Activated B cell treated with CpG ODN at 0.5 μM for 24 hours (primary cell): Measurements from ENCODE around the gene RASGRP1. TPM values are rescaled to one million over a fixed set of nuclear protein-coding genes. Genes with fewer than 3 reads are reported as not detected.

Experiments used
- ATAC-seq: fragments of 200-7000 bp; cut with Tn5 transposase; one replicate; pipeline ENCODE4 v1.10.0; 2021; ENCODE audit warnings: low read depth, mild to moderate bottlenecking, moderate library complexity
- CTCF ChIA-PET: fragments of 350-600 bp; sonication (Branson Sonifier 250); formaldehyde crosslinking; loops from one replicate; lab custom pipeline; 2021; ENCODE audit warnings: antibody characterized with exemption; lab: Charles Lee
- POLR2A ChIA-PET: fragments of 350-600 bp; sonication (Branson Sonifier 250); formaldehyde crosslinking; loops from one replicate; lab custom pipeline; 2021; ENCODE audit warnings: antibody characterized with exemption; lab: Charles Lee
- DNase-seq: peaks from one replicate; pipeline ENCODE4 v3.0.0; 2022
- H3K27ac Mint-ChIP-seq: one replicate; pipeline ENCODE4 v1.8.0; 2020; ENCODE audit warnings: mixed read lengths
- H3K27me3 Mint-ChIP-seq: one replicate; pipeline ENCODE4 v1.8.0; 2021; ENCODE audit warnings: mixed read lengths
- H3K36me3 Mint-ChIP-seq: one replicate; pipeline ENCODE4 v1.8.0; 2021; ENCODE audit warnings: low read depth, mixed read lengths
- H3K4me1 Mint-ChIP-seq: one replicate; pipeline ENCODE4 v1.8.0; 2021; ENCODE audit warnings: mixed read lengths
- H3K4me3 Mint-ChIP-seq: one replicate; pipeline ENCODE4 v1.8.0; 2020; ENCODE audit warnings: mild to moderate bottlenecking, mixed read lengths
- H3K9me3 Mint-ChIP-seq: one replicate; pipeline ENCODE4 v1.8.0; 2020; ENCODE audit warnings: mixed read lengths
- intact Hi-C: fragments of 100-400 bp; cut with micrococcal nuclease; formaldehyde crosslinking; loops from one replicate; pipeline ENCODE4 v1.15.1; 2024
- total RNA-seq: library from RNA; stranded (reverse); gene quantifications from 2 replicates; pipeline ENCODE4 v1.2.3, GENCODE V29; 2022
- TF ChIP-seq, protein P1 (sequence below): fragments of 200-600 bp; IDR thresholded peaks from one replicate; pipeline ENCODE4 v1.8.0; 2022; ENCODE audit warnings: antibody characterized with exemption, mild to moderate bottlenecking

Gene RASGRP1
- total RNA-seq, 1 donor from 2014 or later: 37.7 TPM

- CTCF ChIA-PET: interaction anchor here (1.1 kb wide), 1 partner anchor 13 kb away, joined by 3 read pairs; the partner anchor contains the start of gene RASGRP1
- ATAC-seq: no peak
- TF ChIP-seq, protein P1, sequence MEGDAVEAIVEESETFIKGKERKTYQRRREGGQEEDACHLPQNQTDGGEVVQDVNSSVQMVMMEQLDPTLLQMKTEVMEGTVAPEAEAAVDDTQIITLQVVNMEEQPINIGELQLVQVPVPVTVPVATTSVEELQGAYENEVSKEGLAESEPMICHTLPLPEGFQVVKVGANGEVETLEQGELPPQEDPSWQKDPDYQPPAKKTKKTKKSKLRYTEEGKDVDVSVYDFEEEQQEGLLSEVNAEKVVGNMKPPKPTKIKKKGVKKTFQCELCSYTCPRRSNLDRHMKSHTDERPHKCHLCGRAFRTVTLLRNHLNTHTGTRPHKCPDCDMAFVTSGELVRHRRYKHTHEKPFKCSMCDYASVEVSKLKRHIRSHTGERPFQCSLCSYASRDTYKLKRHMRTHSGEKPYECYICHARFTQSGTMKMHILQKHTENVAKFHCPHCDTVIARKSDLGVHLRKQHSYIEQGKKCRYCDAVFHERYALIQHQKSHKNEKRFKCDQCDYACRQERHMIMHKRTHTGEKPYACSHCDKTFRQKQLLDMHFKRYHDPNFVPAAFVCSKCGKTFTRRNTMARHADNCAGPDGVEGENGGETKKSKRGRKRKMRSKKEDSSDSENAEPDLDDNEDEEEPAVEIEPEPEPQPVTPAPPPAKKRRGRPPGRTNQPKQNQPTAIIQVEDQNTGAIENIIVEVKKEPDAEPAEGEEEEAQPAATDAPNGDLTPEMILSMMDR: no peak
- Mint-ChIP-seq H3K27ac (no peak overlapping the region), H3K27me3 (no peaks in the 10 kb centered on the region), H3K36me3 (no peaks in the 10 kb centered on the region), H3K9me3 (no peaks in the 10 kb centered on the region), H3K4me1 (no peaks in the 10 kb centered on the region), H3K4me3 (no peak overlapping the region)
- intact Hi-C loops: no loop called here
- no peak for DNase-seq
- POLR2A ChIA-PET: no interaction called here
Observed at GRCh38 chr15:38577424-38577987, 12.9 kb upstream of the RASGRP1 start.

- Mint-ChIP-seq H3K4me1 (no peaks in the 10 kb centered on the region), H3K27me3 (no peaks in the 10 kb centered on the region), H3K27ac (no peak overlapping the region), H3K9me3 (no peaks in the 10 kb centered on the region), H3K36me3 (no peaks in the 10 kb centered on the region), H3K4me3 (no peak overlapping the region)
- POLR2A ChIA-PET: no interaction called here
- TF ChIP-seq, protein P1: no peak
- intact Hi-C loops: no loop called here
- no peak for DNase-seq
- ATAC-seq: no peak
- CTCF ChIA-PET: interaction anchor here (1.1 kb wide), 1 partner anchor 13 kb away, joined by 3 read pairs; the partner anchor contains the start of gene RASGRP1
Observed at GRCh38 chr15:38576837-38577236, 12.2 kb upstream of the RASGRP1 start.

DNA sequence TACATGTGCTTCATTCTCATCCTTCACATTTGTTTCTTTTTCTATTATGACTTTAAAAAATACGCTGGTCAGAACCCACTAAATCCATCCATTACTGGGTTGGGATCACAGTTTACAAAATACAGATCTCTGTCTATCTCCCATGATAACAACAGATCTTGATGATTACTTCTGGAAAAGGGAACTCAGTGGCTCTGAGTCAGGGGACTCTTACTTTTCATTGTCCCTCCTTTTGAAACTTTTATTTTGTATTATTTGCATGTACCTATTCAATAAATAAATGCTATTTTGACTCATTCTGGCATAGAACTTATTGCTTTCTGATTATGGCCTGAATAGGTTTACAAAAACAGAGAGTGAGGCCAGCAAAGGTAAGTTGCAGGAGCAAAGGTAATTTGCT, 11.6 kb upstream of the RASGRP1 start:
- ChIA-PET POLR2A (interaction anchor here (0.6 kb wide), 1 partner anchor 68 kb away, joined by 3 read pairs; no protein-coding TSS in a partner anchor), CTCF (no interaction called here)
- DNase-seq: no peak
- Mint-ChIP-seq H3K9me3 (no peaks in the 10 kb centered on the region), H3K27me3 (no peaks in the 10 kb centered on the region), H3K36me3 (no peaks in the 10 kb centered on the region), H3K4me3 (no peak overlapping the region), H3K4me1 (no peaks in the 10 kb centered on the region), H3K27ac (no peak overlapping the region)
- intact Hi-C loops: no loop called here
- ATAC-seq: no peak
- TF ChIP-seq, protein P1: no peak

- Mint-ChIP-seq H3K9me3 (no peaks in the 10 kb centered on the region), H3K27me3 (no peaks in the 10 kb centered on the region), H3K36me3 (peaks cover 10% of the 10 kb centered on the region), H3K4me1 (peaks cover 43% of the 10 kb centered on the region), H3K27ac (peak overlapping the region; percentile 71), H3K4me3 (peak overlapping the region; percentile 90)
- intact Hi-C loops: loop anchor here (2.0 kb wide), 3 partner anchors 22 to 126 kb away; no protein-coding TSS in a partner anchor
- DNase-seq (no peak), ATAC-seq (no peak)
- TF ChIP-seq, protein P1: no peak
- ChIA-PET CTCF (interaction anchor here (0.7 to 5.4 kb wide), 4 partner anchors 90 to 125 kb away, joined by 3 to 218 read pairs (median 14); no protein-coding TSS in a partner anchor), POLR2A (interaction anchor here (2.6 to 4.7 kb wide), 3 partner anchors 87 to 120 kb away, joined by 41 to 135 read pairs (median 86); no protein-coding TSS in a partner anchor)
Observed at GRCh38 chr15:38565287-38565670, 665 bp upstream of the RASGRP1 start.

DNA sequence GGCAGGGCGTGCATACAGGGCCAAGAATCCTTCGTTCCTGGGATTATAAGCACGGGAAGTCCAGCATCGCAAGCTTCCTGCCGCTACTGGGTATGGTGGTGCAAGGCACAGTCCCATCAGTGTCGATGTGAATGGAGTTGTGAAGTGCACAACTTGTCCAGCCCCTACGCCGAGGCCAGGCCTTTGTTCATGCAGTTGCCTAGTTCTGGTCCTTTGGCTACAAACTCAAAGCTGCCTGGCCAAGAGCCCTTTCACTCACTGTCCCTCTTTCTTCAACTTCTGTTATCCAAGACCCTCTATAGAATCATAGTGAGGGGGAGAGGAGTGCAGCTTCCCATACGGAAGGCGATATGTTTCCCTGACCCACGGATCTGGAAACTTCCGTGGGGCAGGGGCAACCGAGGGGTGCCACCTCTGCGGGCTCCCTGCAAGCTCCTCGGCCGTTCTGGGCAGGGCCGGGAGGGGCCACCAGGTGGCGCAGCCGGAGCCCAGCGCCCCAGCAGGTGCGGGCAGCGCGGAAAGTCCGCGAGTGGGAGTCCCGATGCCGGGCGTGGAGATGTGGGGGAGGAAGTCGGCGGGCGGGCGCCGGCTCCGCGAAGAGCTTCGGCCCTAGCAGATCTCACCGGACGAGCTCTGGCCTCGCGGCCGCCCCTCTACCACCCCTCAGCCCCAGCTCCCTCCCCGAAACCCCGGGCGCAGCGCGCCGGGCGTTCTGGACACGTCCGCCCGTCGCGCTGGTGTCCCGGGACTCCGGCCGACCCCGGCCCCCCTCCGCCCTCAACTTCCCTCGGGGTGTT, 693 bp downstream of the RASGRP1 start:
- Mint-ChIP-seq H3K4me1 (peaks cover 50% of the 10 kb centered on the region), H3K27me3 (no peaks in the 10 kb centered on the region), H3K27ac (peak overlapping the region; percentile 88), H3K36me3 (peaks cover 22% of the 10 kb centered on the region), H3K9me3 (no peaks in the 10 kb centered on the region), H3K4me3 (peak overlapping the region; percentile 90)
- TF ChIP-seq, protein P1: no peak
- DNase-seq: peak; percentile 87
- CTCF ChIA-PET: interaction anchor here (0.7 to 6.3 kb wide), 49 partner anchors 8 to 136 kb away, joined by 3 to 218 read pairs (median 5); partner anchors contain the start of gene FAM98B
- intact Hi-C loops: loop anchor here (1.0 to 5.0 kb wide), 10 partner anchors 23 to 312 kb away; partner anchors contain the start of genes FAM98B and SPRED1
- POLR2A ChIA-PET: interaction anchor here (0.5 to 4.7 kb wide), 24 partner anchors 12 to 1984 kb away, joined by 3 to 135 read pairs (median 4); partner anchors contain the start of genes CDIN1 and FAM98B
- ATAC-seq: peak; percentile 78
